GM12878 (cell line): ENCODE measurements around the gene LRRC31. TPM values are rescaled to one million over a fixed set of nuclear protein-coding genes. Genes with fewer than 3 reads are reported as not detected.

Source experiments
- ATAC-seq: fragments of 200-7000 bp; cut with Tn5 transposase; 3 replicates; pipeline ENCODE4 v1.9.1; 2020; ENCODE audit warnings: mild to moderate bottlenecking, moderate library complexity
- BruUV-seq: library from RNA; stranded (reverse); fragments of 400-500 nt; replicated peaks from 2 replicates; lab custom pipeline; 2021; lab: Mats Ljungman, UMichigan
- CTCF ChIA-PET: fragments of 300-600 bp; sonication (Branson Sonifier 250); formaldehyde crosslinking; extraction: SDS; loops from one replicate; lab custom pipeline; 2021; ENCODE audit warnings: inconsistent platforms; lab: Yijun Ruan, JAX
- POLR2A ChIA-PET: fragments of 350-600 bp; formaldehyde crosslinking; extraction: SDS; loops from one replicate; lab custom pipeline; 2021; ENCODE audit warnings: inconsistent platforms; lab: Charles Lee
- RAD21 ChIA-PET: fragments of 300-600 bp; sonication (Branson Sonifier 250); formaldehyde crosslinking; loops from one replicate; lab custom pipeline; 2023; ENCODE audit warnings: antibody characterized with exemption; ENCODE audit not compliant: unreplicated experiment; lab: Charles Lee
- SMC1A ChIA-PET: fragments of 300-600 bp; sonication (Branson Sonifier 250); formaldehyde crosslinking; loops from one replicate; lab custom pipeline; 2023; ENCODE audit not compliant: unreplicated experiment, uncharacterized antibody; lab: Charles Lee
- DNase-seq: peaks from one replicate; pipeline ENCODE4 v3.0.0-alpha.2; 2011; ENCODE audit warnings: low read depth, low spot score
- FAIRE-seq: peaks from 3 replicates; lab custom pipeline; 2011; peaks lifted over from hg19 to GRCh38; lab: Jason Lieb, UNC
- H2AFZ ChIP-seq: 2 replicates; pipeline ENCODE4 v1.6.0; 2011; ENCODE audit warnings: low read depth, low read length, control low read depth; ENCODE audit not compliant: control insufficient read depth
- H3K27ac ChIP-seq: 2 replicates; pipeline ENCODE4 v1.5.1; 2011; ENCODE audit warnings: control low read depth; ENCODE audit not compliant: control insufficient read depth, insufficient read depth
- H3K27me3 ChIP-seq, 2 experiments: replicated peaks in 1 of 2; 2 replicates each; pipeline versions ENCODE4 v1.6.0 to v1.6.1; 2011; ENCODE audit warnings: low read length in 1 of 2; ENCODE audit not compliant: control insufficient read depth in 2 of 2, insufficient read depth in 2 of 2
- H3K36me3 ChIP-seq, 2 experiments: 2 replicates each; pipeline ENCODE4 v1.5.1; 2011; ENCODE audit warnings: low read length in 1 of 2; ENCODE audit not compliant: control insufficient read depth in 2 of 2, insufficient read depth in 2 of 2
- H3K4me1 ChIP-seq: 2 replicates; pipeline ENCODE4 v1.6.1; 2011; ENCODE audit warnings: mild to moderate bottlenecking, low read length, moderate library complexity, mixed read lengths; ENCODE audit not compliant: control insufficient read depth, insufficient read depth
- H3K4me2 ChIP-seq: 2 replicates; pipeline ENCODE4 v1.6.0; 2011; ENCODE audit warnings: control low read depth; ENCODE audit not compliant: control insufficient read depth, insufficient read depth
- H3K4me3 ChIP-seq: fragments of 200-600 bp; sonication (generic); 2 replicates; pipeline ENCODE4 v1.5.1; 2016
- H3K79me2 ChIP-seq: 2 replicates; pipeline ENCODE4 v1.6.0; 2011; ENCODE audit warnings: low read length; ENCODE audit not compliant: control insufficient read depth, insufficient read depth
- H3K9ac ChIP-seq: 2 replicates; pipeline ENCODE4 v1.8.0; 2011; ENCODE audit warnings: low read length, control low read depth, mixed read lengths; ENCODE audit not compliant: control insufficient read depth, insufficient read depth
- H3K9me3 ChIP-seq: replicated peaks from 3 replicates; pipeline ENCODE4 v1.5.1; 2011; ENCODE audit warnings: mild to moderate bottlenecking, low read length; ENCODE audit not compliant: control insufficient read depth, insufficient read depth
- H4K20me1 ChIP-seq: 2 replicates; pipeline ENCODE4 v1.6.0; 2011; ENCODE audit not compliant: control insufficient read depth, insufficient read depth
- CBFB ChIP-seq: IDR thresholded peaks from 2 replicates; pipeline ENCODE4 v1.6.1; 2016; ENCODE audit warnings: antibody characterized with exemption, low read depth
- E4F1 ChIP-seq: fragments of 450-650 bp; IDR thresholded peaks from 2 replicates; pipeline ENCODE4 v1.6.1; 2018; ENCODE audit warnings: borderline replicate concordance, mild to moderate bottlenecking; ENCODE audit not compliant: partially characterized antibody
- HDAC6 ChIP-seq: fragments of 200-600 bp; sonication (generic); IDR thresholded peaks from one replicate; pipeline ENCODE4 v1.8.0; 2017; ENCODE audit warnings: antibody characterized with exemption; ENCODE audit not compliant: unreplicated experiment
- IKZF1 ChIP-seq: fragments of 450-650 bp; conservative IDR thresholded peaks from 2 replicates; pipeline ENCODE4 v1.6.1; 2017; ENCODE audit warnings: antibody characterized with exemption, mild to moderate bottlenecking
- JUNB ChIP-seq: IDR thresholded peaks from 2 replicates; pipeline ENCODE4 v1.6.1; 2016; ENCODE audit warnings: antibody characterized with exemption, mild to moderate bottlenecking
- NBN ChIP-seq: fragments of 450-650 bp; IDR thresholded peaks from 2 replicates; pipeline ENCODE4 v1.6.1; 2016
- NR2C2 ChIP-seq: IDR thresholded peaks from 2 replicates; pipeline ENCODE4 v1.6.1; 2011; ENCODE audit warnings: borderline replicate concordance, low read depth; ENCODE audit not compliant: control insufficient read depth, insufficient read length
- STAT3 ChIP-seq: IDR thresholded peaks from 2 replicates; pipeline ENCODE4 v1.6.1; 2011; ENCODE audit warnings: low read depth, low read length, improper control_type of control experiment
- TBL1XR1 ChIP-seq: IDR thresholded peaks from 2 replicates; pipeline ENCODE4 v1.6.1; 2012; ENCODE audit warnings: low read depth, low read length, improper control_type of control experiment
- WGBS: methylation state at CpG from one replicate; pipeline ENCODE4 v1.1.6; 2016; ENCODE audit warnings: low lambda C conversion rate; ENCODE audit not compliant: insufficient replicate concordance, insufficient coverage; ENCODE audit errors: missing lambda C conversion rate; 5-methylcytosine and 5-hydroxymethylcytosine counted together
- in situ Hi-C: fragments of 300-500 bp; cut with MboI; formaldehyde crosslinking; loops from 9 replicates; pipeline ENCODE4 v1.14.3; 2018; ENCODE audit warnings: mixed read lengths
- intact Hi-C: fragments of 100-400 bp; cut with micrococcal nuclease; formaldehyde crosslinking; loops from one replicate; pipeline ENCODE4 v1.14.2; 2022; ENCODE audit not compliant: unreplicated experiment
- polyA plus RNA-seq, 11 experiments: library from polyadenylated mRNA; depleted of rRNA in 4 of 11; unstranded in 6 of 11; stranded (reverse) in 5 of 11; fragments of >200 nt; fragmentation: Nextera tagmentation in 4 of 11; fragmentation: Illumina TruSeq in 1 of 11; extraction: Ambion mirVana in 4 of 11; extraction: Trizol in 1 of 11; gene quantifications; 1 replicate in 1 of 11; 2 replicates in 10 of 11; pipeline versions ENCODE4 v1.2.1 to v1.2.3, GENCODE V29; 2011 to 2016; ENCODE audit warnings: inconsistent platforms in 2 of 11, missing spikeins in 2 of 11, low read depth in 1 of 11
- total RNA-seq, 4 experiments: library from RNA; depleted of rRNA in 3 of 4; stranded (reverse); fragments of >200 nt in 3 of 4; fragmentation: Illumina TruSeq in 1 of 4; extraction: Trizol in 1 of 4; gene quantifications; 2 replicates each; pipeline versions ENCODE4 v1.2.1 to v1.2.3, GENCODE V29; 2013 to 2021
- TF ChIP-seq, protein P1 (sequence below): IDR thresholded peaks from 2 replicates; pipeline ENCODE4 v1.6.1; 2011; ENCODE audit warnings: low read depth, low read length, improper control_type of control experiment, borderline replicate concordance

Gene LRRC31
- total and polyA plus RNA-seq, 10 of the 15 experiments (the other 5 are each of a cell fraction or from before 2014, with no cell fraction given) = 0.04 to 0.06 (median 0.06) TPM; not detected in 7

DNA sequence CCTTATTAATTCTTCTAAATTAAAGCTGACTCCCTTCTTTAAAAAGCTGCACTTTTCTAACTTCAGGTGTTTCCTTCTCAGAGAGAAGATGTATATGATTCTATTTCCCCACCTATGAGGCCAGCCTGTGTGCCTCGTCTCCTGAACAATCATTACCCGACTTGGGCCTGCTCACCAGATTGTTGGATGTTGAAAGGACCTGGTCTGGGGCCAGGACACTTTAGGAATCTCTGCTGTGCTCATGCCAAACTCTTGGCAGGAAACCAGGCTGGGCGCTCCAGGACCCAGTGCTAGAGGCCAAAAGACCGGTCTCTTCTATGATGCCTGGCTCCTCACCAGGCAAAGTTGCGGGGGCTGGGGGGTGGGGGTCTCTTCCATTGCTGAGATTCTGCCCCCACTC, 16.9 kb upstream of the LRRC31 start:
- no TSS peak for BruUV-seq
- SMC1A ChIA-PET = interaction anchor here (1.0 kb wide), 1 partner anchor 125 kb away, joined by 4 read pairs; no protein-coding TSS in a partner anchor
- H3K79me2 ChIP-seq = no peaks in the 10 kb centered on the region
- POLR2A ChIA-PET = no interaction called here
- FAIRE-seq (no peak), DNase-seq (no peak), ATAC-seq (no peak)
- no peaks in the 10 kb centered on the region; a peak in 1 of 4 replicates for H3K27me3 ChIP-seq
- H3K4me2 ChIP-seq = no peak overlapping the region
- no peak overlapping the region for H3K9ac ChIP-seq
- 80% methylated on average over 5 of the region's 5 CpGs for WGBS
- H3K4me3 ChIP-seq = no peak overlapping the region
- RAD21 ChIA-PET = no interaction called here
- TF ChIP-seq E4F1 (no peak), CBFB (no peak), JUNB (no peak), NBN (no peak), STAT3 (no peak), NR2C2 (no peak), IKZF1 (no peak), HDAC6 (no peak), TBL1XR1 (no peak)
- TF ChIP-seq, protein P1, sequence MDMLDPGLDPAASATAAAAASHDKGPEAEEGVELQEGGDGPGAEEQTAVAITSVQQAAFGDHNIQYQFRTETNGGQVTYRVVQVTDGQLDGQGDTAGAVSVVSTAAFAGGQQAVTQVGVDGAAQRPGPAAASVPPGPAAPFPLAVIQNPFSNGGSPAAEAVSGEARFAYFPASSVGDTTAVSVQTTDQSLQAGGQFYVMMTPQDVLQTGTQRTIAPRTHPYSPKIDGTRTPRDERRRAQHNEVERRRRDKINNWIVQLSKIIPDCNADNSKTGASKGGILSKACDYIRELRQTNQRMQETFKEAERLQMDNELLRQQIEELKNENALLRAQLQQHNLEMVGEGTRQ = no peak
- CTCF ChIA-PET = no interaction called here
- in situ Hi-C loops (no loop called here), intact Hi-C loops (no loop called here)
- no peaks in the 10 kb centered on the region for H4K20me1 ChIP-seq
- no peaks in the 10 kb centered on the region for H3K4me1 ChIP-seq
- no peaks in the 10 kb centered on the region for H3K9me3 ChIP-seq
- H2AFZ ChIP-seq = no peak overlapping the region
- no peaks in the 10 kb centered on the region for H3K36me3 ChIP-seq
- no peak overlapping the region for H3K27ac ChIP-seq
